K562 (cell line): Measurements from ENCODE around the gene SEC11A. TPM values are rescaled to one million over a fixed set of nuclear protein-coding genes. Genes with fewer than 3 reads are reported as not detected.

Experiments used
- ATAC-seq: fragments of 200-7000 bp; cut with Tn5 transposase; 3 replicates; pipeline ENCODE4 v1.9.1; 2020; ENCODE audit warnings: moderate library complexity
- BruUV-seq: library from RNA; stranded (reverse); fragments of 400-500 nt; replicated peaks from 2 replicates; lab custom pipeline; 2021; lab: Mats Ljungman, UMichigan
- CTCF ChIA-PET: fragments of 300-600 bp; formaldehyde crosslinking; extraction: SDS; loops from one replicate; lab custom pipeline; 2021; ENCODE audit warnings: low intra/inter-chr PET ratio; lab: Yijun Ruan, JAX
- POLR2A ChIA-PET: fragments of 300-600, 350-650 bp; sonication (Branson Sonifier 250); formaldehyde crosslinking; extraction: SDS; loops from one replicate; lab custom pipeline; 2021; ENCODE audit warnings: antibody characterized with exemption, inconsistent platforms; lab: Yijun Ruan, JAX
- DNase-seq, 4 experiments: peaks; one replicate each; pipeline versions ENCODE4 v3.0.0 to v3.0.0-alpha.2; 2011 to 2018; ENCODE audit warnings: low spot score in 3 of 4, mixed read lengths in 3 of 4; ENCODE audit errors: extremely low read depth in 1 of 4
- FAIRE-seq: peaks from 2 replicates; lab custom pipeline; 2011; peaks lifted over from hg19 to GRCh38; lab: Jason Lieb, UNC
- H2AFZ ChIP-seq: 2 replicates; pipeline ENCODE4 v1.6.0; 2011; ENCODE audit warnings: low read depth, low read length, control low read depth, inconsistent platforms
- H3K27ac ChIP-seq: fragments of 200-600 bp; 3 replicates; pipeline ENCODE4 v1.8.0; 2011; ENCODE audit warnings: low read depth, mild to moderate bottlenecking, control low read depth, inconsistent platforms, low read length, moderate library complexity, mixed read lengths; ENCODE audit errors: extremely low read depth
- H3K27me3 ChIP-seq, 2 experiments: fragments of 300-600 bp in 1 of 2; 2 replicates in 1 of 2; 3 replicates in 1 of 2; pipeline versions ENCODE4 v1.6.0 to v1.8.0; 2011; ENCODE audit warnings: inconsistent platforms in 2 of 2, low read length in 2 of 2, mild to moderate bottlenecking in 1 of 2, mixed read lengths in 1 of 2, moderate library complexity in 1 of 2; ENCODE audit not compliant: control insufficient read depth in 2 of 2, insufficient read depth in 2 of 2
- H3K36me3 ChIP-seq: fragments of 300-600 bp; 3 replicates; pipeline ENCODE4 v1.8.0; 2011; ENCODE audit warnings: mild to moderate bottlenecking, low read length, inconsistent platforms; ENCODE audit not compliant: control insufficient read depth, insufficient read depth
- H3K4me1 ChIP-seq, 2 experiments: fragments of 200-600 bp in 1 of 2; replicated peaks in 1 of 2; 2 replicates in 1 of 2; 3 replicates in 1 of 2; pipeline versions ENCODE4 v1.5.1 to v1.8.0; 2011; ENCODE audit warnings: inconsistent platforms in 2 of 2, low read length in 2 of 2, mild to moderate bottlenecking in 1 of 2, mixed read lengths in 1 of 2, moderate library complexity in 1 of 2; ENCODE audit not compliant: control insufficient read depth in 2 of 2, insufficient read depth in 2 of 2
- H3K4me2 ChIP-seq: 2 replicates; pipeline ENCODE4 v1.6.1; 2011; ENCODE audit warnings: low read length, control low read depth, inconsistent platforms, mixed read lengths; ENCODE audit not compliant: insufficient read depth
- H3K4me3 ChIP-seq: fragments of 200-600 bp; sonication (generic), shearing (Covaris generic); 2 replicates; pipeline ENCODE4 v1.5.1; 2016; ENCODE audit warnings: control low read depth, inconsistent platforms
- H3K79me2 ChIP-seq: fragments of 200-600 bp; 3 replicates; pipeline ENCODE4 v1.8.0; 2011; ENCODE audit warnings: low read length, inconsistent platforms; ENCODE audit not compliant: control insufficient read depth, insufficient read depth
- H3K9ac ChIP-seq, 2 experiments: 2 replicates each; pipeline versions ENCODE4 v1.6.0 to v1.6.1; 2011; ENCODE audit warnings: low read depth in 2 of 2, low read length in 2 of 2, control low read depth in 1 of 2, inconsistent platforms in 1 of 2, mild to moderate bottlenecking in 1 of 2, mixed read lengths in 1 of 2; ENCODE audit not compliant: insufficient read depth in 1 of 2
- H3K9me1 ChIP-seq: one replicate; pipeline ENCODE4 v1.6.0; 2011; ENCODE audit warnings: inconsistent platforms, mild to moderate bottlenecking, low read length, moderate library complexity; ENCODE audit not compliant: control insufficient read depth, insufficient read depth
- H3K9me3 ChIP-seq: replicated peaks from 2 replicates; pipeline ENCODE4 v1.5.1; 2011; ENCODE audit warnings: low read depth, low read length, inconsistent platforms; ENCODE audit not compliant: control insufficient read depth, insufficient read depth
- H4K20me1 ChIP-seq: replicated peaks from 2 replicates; pipeline ENCODE4 v1.6.1; 2011; ENCODE audit warnings: low read length, inconsistent platforms, mixed read lengths; ENCODE audit not compliant: control insufficient read depth, insufficient read depth
- AFF4 ChIP-seq: sonication (generic); formaldehyde crosslinking; IDR thresholded peaks from 2 replicates; pipeline ENCODE4 v1.8.0; 2023; ENCODE audit warnings: mild to moderate bottlenecking, missing genetic modification reagents
- FOXK2 ChIP-seq, 2 experiments: fragments of 450-650 bp; IDR thresholded peaks in 1 of 2; conservative IDR thresholded peaks in 1 of 2; 2 replicates each; pipeline ENCODE4 v1.6.1; 2016; ENCODE audit warnings: low read depth in 2 of 2, mild to moderate bottlenecking in 1 of 2
- MYNN ChIP-seq, 2 experiments: sonication (generic); formaldehyde crosslinking in 1 of 2; IDR thresholded peaks; 2 replicates each; pipeline versions ENCODE4 v1.5.0 to v1.6.1; 2016 to 2020; ENCODE audit warnings: antibody characterized with exemption in 1 of 2, missing genetic modification reagents in 1 of 2
- SAFB ChIP-seq: fragments of 200-400 bp; formaldehyde crosslinking; IDR thresholded peaks from 2 replicates; pipeline ENCODE4 v1.6.1; 2017; ENCODE audit warnings: low read depth, low read length, borderline replicate concordance
- ZBTB33 ChIP-seq: sonication (generic); formaldehyde crosslinking; IDR thresholded peaks from 2 replicates; pipeline ENCODE4 v1.8.1; 2023; ENCODE audit warnings: mild to moderate bottlenecking, missing genetic modification reagents
- ZNF175 ChIP-seq: fragments of 200-800 bp; sonication (Bioruptor generic); IDR thresholded peaks from 2 replicates; pipeline ENCODE4 v1.6.1; 2016; ENCODE audit warnings: low read depth, mild to moderate bottlenecking, missing genetic modification characterization, missing compliant biosample characterization
- ZNF280B ChIP-seq: fragments of 250-450 bp; sonication (Bioruptor Pico); IDR thresholded peaks from 2 replicates; pipeline ENCODE4 v1.5.1; 2021; ENCODE audit warnings: mild to moderate bottlenecking
- ZNF717 ChIP-seq: fragments of 250-450 bp; sonication (Bioruptor Pico); IDR thresholded peaks from 2 replicates; pipeline ENCODE4 v1.5.0; 2021
- in situ Hi-C: fragments of 300-500 bp; cut with MboI; formaldehyde crosslinking; loops from 4 replicates; pipeline ENCODE4 v1.15.0; 2018; ENCODE audit warnings: inconsistent platforms, mixed read lengths
- intact Hi-C: fragments of 100-400 bp; cut with micrococcal nuclease; formaldehyde crosslinking; loops from 2 replicates; pipeline ENCODE4 v1.14.2; 2022
- polyA plus RNA-seq, 8 experiments: library from polyadenylated mRNA; depleted of rRNA in 4 of 8; stranded (reverse) in 5 of 8; unstranded in 3 of 8; fragments of >200 nt; fragmentation: Nextera tagmentation in 2 of 8; fragmentation: Illumina TruSeq in 1 of 8; extraction: Ambion mirVana in 2 of 8; extraction: Trizol in 1 of 8; gene quantifications; 2 replicates each; pipeline versions ENCODE4 v1.2.1 to v1.2.3, GENCODE V29; 2011 to 2014; ENCODE audit warnings: inconsistent platforms in 1 of 8, missing spikeins in 1 of 8
- total RNA-seq, 7 experiments: library from RNA; depleted of rRNA in 6 of 7; stranded (reverse); fragments of >200 nt in 6 of 7; fragmentation: Illumina TruSeq in 2 of 7; extraction: Trizol in 2 of 7; gene quantifications; 2 replicates each; pipeline versions ENCODE4 v1.2.1 to v1.2.3, GENCODE V29; 2011 to 2021; ENCODE audit warnings: low replicate concordance in 1 of 7

The SEC11A gene
- total and polyA plus RNA-seq, 9 of the 15 experiments (the other 6 are each of a cell fraction or from before 2014, with no cell fraction given), result 175 to 310 (median 229) TPM

GRCh38 chr15:84731774-84732173 lies 15.8 kb upstream of the SEC11A start:
- H4K20me1 ChIP-seq, result no peaks in the 10 kb centered on the region
- H3K4me3 ChIP-seq, result no peak overlapping the region
- ChIA-PET CTCF (no interaction called here), POLR2A (interaction anchor here (0.6 to 1.0 kb wide), 5 partner anchors 15 to 268 kb away, joined by 3 read pairs; no protein-coding TSS in a partner anchor)
- H3K9me1 ChIP-seq, result no peaks in the 10 kb centered on the region
- DNase-seq, result no peak
- H3K27me3 ChIP-seq, result no peaks in the 10 kb centered on the region
- H3K9ac ChIP-seq, result no peak overlapping the region
- in situ Hi-C loops, result no loop called here
- no TSS peak for BruUV-seq
- H3K9me3 ChIP-seq, result no peaks in the 10 kb centered on the region
- no peaks in the 10 kb centered on the region for H3K36me3 ChIP-seq
- no peak for FAIRE-seq
- H2AFZ ChIP-seq, result no peak overlapping the region
- intact Hi-C loops, result no loop called here
- no peak for ATAC-seq
- no peaks in the 10 kb centered on the region for H3K79me2 ChIP-seq
- no peak overlapping the region for H3K27ac ChIP-seq
- peaks cover 10 to 23% of the 10 kb centered on the region in 2 experiments for H3K4me1 ChIP-seq
- H3K4me2 ChIP-seq, result no peak overlapping the region
- TF ChIP-seq ZNF280B (CRISPR knock-in tag) (no peak), MYNN (IDR thresholded peaks at IDR 0.05) (no peak), MYNN (CRISPR knock-in tag; IDR thresholded peaks at IDR 0.05) (no peak), ZBTB33 (CRISPR knock-in tag) (no peak), ZNF175 (CRISPR knock-in tag) (no peak), ZNF717 (no peak), FOXK2 (conservative IDR thresholded peaks at IDR 0.05 in 1 of 2, IDR thresholded peaks at IDR 0.05 in 1 of 2; ENCODE audit: low read depth in 2 of 2) (no peak), AFF4 (CRISPR knock-in tag) (no peak), SAFB (no peak)
